HG03103 (cell line): Measurements from ENCODE around the gene LENG8.
"Not testable (repeated sequence)": the region's sequence is repeated elsewhere in the genome, so short reads cannot be mapped to it uniquely, and the experiment has no call there.

ENCODE experiments used
- ATAC-seq: cut with Tn5 transposase; IDR thresholded peaks from one replicate; pipeline ENCODE4 v1.9.1; 2021; ENCODE audit warnings: low read depth; ENCODE audit not compliant: unreplicated experiment

Gene LENG8

GRCh38 chr19:54475706-54476105 is 26.7 kb downstream of the LENG8 start:
- ATAC-seq, result no peak

GRCh38 chr19:54477650-54478049 is 28.7 kb downstream of the LENG8 start:
- ATAC-seq, result no peak

- ATAC-seq, result no peak
Measured at GRCh38 chr19:54478677-54479266, 29.8 kb downstream of the LENG8 start.

GRCh38 chr19:54480051-54480450 is 31.1 kb downstream of the LENG8 start:
- no peak for ATAC-seq

- no peak for ATAC-seq
Measured at GRCh38 chr19:54481326-54481930, 32.4 kb downstream of the LENG8 start.

GRCh38 chr19:54482889-54483288 is 33.9 kb downstream of the LENG8 start:
- no peak for ATAC-seq

- ATAC-seq, result no peak
Measured at GRCh38 chr19:54484451-54484850, 35.5 kb downstream of the LENG8 start.

- ATAC-seq, result no peak
Measured at GRCh38 chr19:54485851-54486250, 36.9 kb downstream of the LENG8 start.

GRCh38 chr19:54489341-54489740 is 40.3 kb downstream of the LENG8 start:
- ATAC-seq, result no peak

- ATAC-seq, result no peak
Measured at GRCh38 chr19:54489766-54490165, 40.8 kb downstream of the LENG8 start.

GRCh38 chr19:54492568-54492967 is 43.6 kb downstream of the LENG8 start:
- ATAC-seq, result no peak

- not testable (repeated sequence) for ATAC-seq
Measured at GRCh38 chr19:54493056-54493455, 44.1 kb downstream of the LENG8 start.

GRCh38 chr19:54493967-54494585 is 45.1 kb downstream of the LENG8 start:
- no peak for ATAC-seq

GRCh38 chr19:54495284-54495683 is 46.3 kb downstream of the LENG8 start:
- not testable (repeated sequence) for ATAC-seq

- ATAC-seq, result not testable (repeated sequence)
Measured at GRCh38 chr19:54497747-54498450, 48.9 kb downstream of the LENG8 start.

- ATAC-seq, result not testable (repeated sequence)
Measured at GRCh38 chr19:54498451-54498772, 49.4 kb downstream of the LENG8 start.

- no peak for ATAC-seq
Measured at GRCh38 chr19:54502518-54503048, 53.6 kb downstream of the LENG8 start, which contains the start of gene LAIR2. Gene LAIR2, plus strand, starts transcription at chr19:54502831. Its CDS starts 88 bp downstream, at chr19:54502919.

- ATAC-seq, result not testable (repeated sequence)
Measured at GRCh38 chr19:54505542-54505941, 56.5 kb downstream of the LENG8 start.

GRCh38 chr19:54506079-54506478 is 57.1 kb downstream of the LENG8 start:
- ATAC-seq, result no peak

- not testable (repeated sequence) for ATAC-seq
Measured at GRCh38 chr19:54507038-54507717, 58.2 kb downstream of the LENG8 start.

- ATAC-seq, result no peak
Measured at GRCh38 chr19:54507824-54508223, 58.8 kb downstream of the LENG8 start.
